Measurements from ENCODE around the gene ZNF267.

GRCh38 chr16:31893824-31894223 is 20.2 kb downstream of the ZNF267 start:
- no peak for TF ChIP-seq CTCF (IDR thresholded peaks at IDR 0.05)
- TF ChIP-seq ZFX (IDR thresholded peaks at IDR 0.05; ENCODE audit: borderline replicate concordance): no peak
